Memory B cell (primary cell): ENCODE results near the gene MAPKBP1.

Experiments
- ATAC-seq: fragments of 150-1000 bp; cut with Tn5 transposase; 2 replicates; pipeline ENCODE4 v1.10.0; 2021; ENCODE audit warnings: low read depth, mild to moderate bottlenecking, moderate library complexity
- DNase-seq, 2 donors: peaks; one replicate each; pipeline ENCODE4 v3.0.0; 2022; ENCODE audit warnings: low spot score in 2 of 2
- H3K27ac Mint-ChIP-seq: one replicate; pipeline ENCODE4 v1.8.0; 2022; ENCODE audit warnings: mild to moderate bottlenecking, moderate library complexity, mixed read lengths
- H3K27me3 Mint-ChIP-seq: one replicate; pipeline ENCODE4 v1.8.0; 2022; ENCODE audit warnings: mixed read lengths
- H3K36me3 Mint-ChIP-seq: one replicate; pipeline ENCODE4 v1.8.0; 2022; ENCODE audit warnings: mild to moderate bottlenecking, mixed read lengths
- H3K4me1 Mint-ChIP-seq: one replicate; pipeline ENCODE4 v1.8.0; 2022; ENCODE audit warnings: mixed read lengths
- H3K4me3 Mint-ChIP-seq: one replicate; pipeline ENCODE4 v1.8.0; 2022; ENCODE audit warnings: mild to moderate bottlenecking, moderate library complexity, mixed read lengths
- H3K9me3 Mint-ChIP-seq: one replicate; pipeline ENCODE4 v1.8.0; 2022; ENCODE audit warnings: mixed read lengths

MAPKBP1 gene

DNA sequence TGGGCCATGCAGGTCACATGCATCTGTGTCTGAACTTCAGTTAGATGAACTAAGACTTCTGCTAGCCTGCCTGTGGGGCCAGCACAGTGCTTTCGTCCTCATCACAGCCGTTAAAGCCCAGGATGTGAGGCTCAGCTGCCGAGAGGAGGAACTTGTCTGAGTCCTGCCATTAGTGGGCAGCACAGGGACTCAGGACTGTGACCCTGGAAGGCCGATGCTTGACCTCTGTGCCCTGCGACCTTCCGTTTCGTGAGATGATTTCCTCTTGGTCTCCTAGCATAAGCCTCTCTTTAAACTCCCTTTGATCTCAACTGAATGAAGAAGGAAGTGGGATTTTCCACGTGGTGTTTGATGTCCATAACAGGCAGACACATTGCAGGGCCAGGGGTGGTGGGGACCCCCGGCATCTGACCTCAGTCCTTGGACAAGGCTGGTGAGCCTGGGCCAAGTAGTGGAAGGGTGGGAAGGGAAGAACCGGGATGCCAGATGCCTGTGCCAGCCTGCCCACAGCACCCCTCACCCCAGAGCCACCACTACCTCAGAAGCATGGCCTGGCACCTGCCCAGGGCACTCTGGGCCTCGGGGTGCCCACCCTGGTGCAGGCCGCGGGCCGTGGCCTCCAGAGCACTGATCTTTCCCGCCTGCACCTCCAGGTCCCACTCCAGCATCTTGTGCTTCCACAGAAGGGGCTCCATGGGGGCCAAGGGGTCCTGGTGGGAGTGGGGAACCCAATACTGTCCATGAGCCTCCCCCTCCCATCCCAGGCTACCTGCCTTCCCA, 86.0 kb downstream of the MAPKBP1 start:
- no peak for DNase-seq
- Mint-ChIP-seq H3K27me3 (peaks cover 1% of the 10 kb centered on the region), H3K4me3 (no peak overlapping the region), H3K4me1 (no peaks in the 10 kb centered on the region), H3K36me3 (no peaks in the 10 kb centered on the region), H3K27ac (no peak overlapping the region), H3K9me3 (no peaks in the 10 kb centered on the region)
- ATAC-seq, result no peak

DNA sequence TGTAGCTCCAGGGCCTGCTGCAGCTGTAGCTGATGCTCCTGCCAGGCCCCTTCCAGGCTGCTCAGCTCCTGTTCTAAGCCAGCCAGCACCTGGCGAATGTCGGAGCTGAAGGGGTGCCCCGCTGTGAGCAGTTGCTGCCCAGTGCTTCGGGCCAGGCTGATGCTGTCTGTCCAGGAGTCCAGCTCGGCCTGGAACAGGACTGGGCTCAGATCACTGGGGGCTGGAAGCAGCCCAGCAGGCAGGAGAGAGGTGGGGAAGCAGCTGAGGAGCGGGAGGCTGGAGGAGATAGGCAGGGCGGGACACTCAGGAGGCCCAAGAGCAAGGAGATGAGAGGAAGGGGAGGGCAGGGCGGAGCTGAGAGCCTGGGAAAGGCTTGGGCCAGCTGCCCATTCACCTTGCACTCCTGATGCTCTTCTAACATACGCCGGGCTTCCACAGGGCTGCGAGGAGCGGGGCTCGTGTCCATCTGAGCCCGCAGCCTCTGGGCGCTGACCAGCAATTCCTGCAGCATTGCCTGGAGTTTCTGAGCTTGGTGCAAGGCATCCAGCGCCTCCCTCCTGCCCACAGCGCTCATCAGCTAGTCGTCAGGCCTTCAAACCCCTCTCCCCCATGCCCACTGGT, 87.6 kb downstream of the MAPKBP1 start:
- no peaks in the 10 kb centered on the region for H3K36me3 Mint-ChIP-seq
- H3K4me3 Mint-ChIP-seq, result no peak overlapping the region
- peaks cover 1% of the 10 kb centered on the region for H3K27me3 Mint-ChIP-seq
- DNase-seq (no peak), ATAC-seq (no peak)
- no peak overlapping the region for H3K27ac Mint-ChIP-seq
- H3K4me1 Mint-ChIP-seq, result no peaks in the 10 kb centered on the region
- no peaks in the 10 kb centered on the region for H3K9me3 Mint-ChIP-seq

DNA sequence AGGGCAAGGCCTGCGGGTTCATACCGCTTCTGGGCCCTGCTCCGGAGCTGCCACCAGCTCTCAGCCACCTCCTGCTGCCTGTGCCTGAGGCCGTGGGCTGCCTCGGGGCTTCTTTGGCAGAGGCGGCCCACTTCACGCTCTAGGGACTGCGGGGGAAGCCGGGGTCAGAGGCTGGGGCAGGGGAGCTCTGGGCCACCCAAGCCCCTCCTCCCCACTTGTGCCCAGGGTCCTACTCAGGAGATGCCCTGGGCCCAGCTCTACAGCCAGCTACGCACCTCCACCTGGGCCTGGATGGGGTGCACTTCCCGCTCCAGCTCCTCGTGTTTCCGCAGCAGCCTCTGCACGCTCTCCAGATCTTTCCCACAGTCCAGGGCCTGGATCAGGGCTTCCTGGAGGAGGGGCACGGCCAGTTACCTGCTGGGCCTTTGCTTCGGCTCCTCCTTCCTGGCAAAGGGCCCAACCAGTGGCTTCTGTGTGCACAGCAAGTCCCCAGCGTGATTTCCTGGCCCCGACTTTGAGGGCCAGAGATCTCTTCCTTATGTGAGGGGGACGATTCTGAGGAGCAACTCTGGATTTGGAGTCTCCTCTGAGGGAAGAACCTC, 88.3 kb downstream of the MAPKBP1 start:
- DNase-seq (no peak), ATAC-seq (no peak)
- Mint-ChIP-seq H3K4me1 (no peaks in the 10 kb centered on the region), H3K4me3 (no peak overlapping the region), H3K27me3 (peaks cover 1% of the 10 kb centered on the region), H3K27ac (no peak overlapping the region), H3K36me3 (no peaks in the 10 kb centered on the region), H3K9me3 (no peaks in the 10 kb centered on the region)

DNA sequence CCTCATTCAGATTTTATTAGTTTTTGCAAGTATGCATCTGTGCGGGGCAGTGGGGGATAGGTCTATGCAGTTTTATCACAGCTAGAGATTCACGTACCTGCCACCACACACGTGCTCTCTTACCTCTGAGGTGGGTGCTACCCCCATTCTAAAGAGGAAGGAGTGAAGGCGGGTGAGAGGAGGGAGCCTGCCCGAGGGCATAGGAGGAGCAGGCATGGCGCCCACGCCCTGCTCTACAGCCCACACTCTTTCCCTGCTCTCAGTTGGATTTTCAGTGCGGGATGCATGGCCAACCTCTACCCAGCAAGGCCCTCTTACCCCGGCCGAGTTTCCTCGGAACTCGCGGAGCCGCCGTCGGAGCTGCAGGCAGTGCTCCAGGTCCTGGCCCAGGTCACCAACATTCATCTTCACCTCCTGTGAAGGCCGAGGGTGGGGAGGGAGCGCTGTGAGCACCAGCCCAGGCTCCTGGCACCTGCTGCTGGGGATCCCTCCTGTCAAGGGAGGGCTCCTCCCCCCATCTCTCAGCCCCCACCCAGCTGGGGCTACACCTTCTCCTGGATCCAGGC, 91.3 kb downstream of the MAPKBP1 start:
- H3K4me3 Mint-ChIP-seq, result no peak overlapping the region
- H3K36me3 Mint-ChIP-seq, result no peaks in the 10 kb centered on the region
- DNase-seq (no peak), ATAC-seq (no peak)
- no peaks in the 10 kb centered on the region for H3K4me1 Mint-ChIP-seq
- peaks cover 2% of the 10 kb centered on the region for H3K27me3 Mint-ChIP-seq
- H3K9me3 Mint-ChIP-seq, result no peaks in the 10 kb centered on the region
- H3K27ac Mint-ChIP-seq, result no peak overlapping the region

DNA sequence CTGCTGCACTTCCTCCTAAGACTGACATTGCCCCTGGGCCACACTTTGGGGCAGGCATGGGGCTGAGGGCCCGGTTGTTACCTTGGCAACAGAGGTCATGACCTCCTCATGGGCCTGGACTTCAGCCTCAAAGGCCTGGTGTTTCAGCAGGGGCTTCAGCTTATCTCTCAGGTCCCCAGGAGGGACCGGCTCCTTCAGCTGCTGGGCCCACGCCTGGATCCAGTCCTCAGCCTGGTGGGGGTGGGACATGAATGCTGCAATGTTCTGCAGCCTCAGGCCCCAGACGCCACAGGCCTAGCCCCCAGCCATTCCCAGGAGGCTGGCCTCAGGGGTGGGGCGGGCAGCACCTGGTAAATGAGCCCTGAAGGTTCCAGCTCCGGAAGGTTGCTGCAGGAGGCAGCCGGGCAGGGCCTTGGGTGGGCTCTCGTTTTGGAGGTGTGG, 92.0 kb downstream of the MAPKBP1 start:
- Mint-ChIP-seq H3K4me1 (no peaks in the 10 kb centered on the region), H3K9me3 (no peaks in the 10 kb centered on the region), H3K27ac (no peak overlapping the region), H3K36me3 (no peaks in the 10 kb centered on the region), H3K27me3 (peaks cover 3% of the 10 kb centered on the region), H3K4me3 (no peak overlapping the region)
- no peak for DNase-seq
- no peak for ATAC-seq

GRCh38 chr15:41866872-41867579, 92.7 kb downstream of the MAPKBP1 start:
- peaks cover 3% of the 10 kb centered on the region for H3K27me3 Mint-ChIP-seq
- no peaks in the 10 kb centered on the region for H3K4me1 Mint-ChIP-seq
- DNase-seq, result no peak
- H3K36me3 Mint-ChIP-seq, result no peaks in the 10 kb centered on the region
- H3K4me3 Mint-ChIP-seq, result no peak overlapping the region
- no peak for ATAC-seq
- H3K9me3 Mint-ChIP-seq, result no peaks in the 10 kb centered on the region
- no peak overlapping the region for H3K27ac Mint-ChIP-seq

GRCh38 chr15:41868321-41868720, 94.0 kb downstream of the MAPKBP1 start:
- ATAC-seq (no peak), DNase-seq (no peak)
- H3K27me3 Mint-ChIP-seq, result peaks cover 5% of the 10 kb centered on the region
- H3K9me3 Mint-ChIP-seq, result no peaks in the 10 kb centered on the region
- no peaks in the 10 kb centered on the region for H3K4me1 Mint-ChIP-seq
- no peaks in the 10 kb centered on the region for H3K36me3 Mint-ChIP-seq
- H3K27ac Mint-ChIP-seq, result no peak overlapping the region
- no peak overlapping the region for H3K4me3 Mint-ChIP-seq

GRCh38 chr15:41869770-41870688, 95.7 kb downstream of the MAPKBP1 start:
- Mint-ChIP-seq H3K4me3 (no peak overlapping the region), H3K9me3 (no peaks in the 10 kb centered on the region), H3K36me3 (no peaks in the 10 kb centered on the region), H3K4me1 (no peaks in the 10 kb centered on the region), H3K27me3 (peaks cover 5% of the 10 kb centered on the region), H3K27ac (no peak overlapping the region)
- no peak for ATAC-seq
- no peak for DNase-seq

GRCh38 chr15:41870689-41871081, 96.4 kb downstream of the MAPKBP1 start:
- peaks cover 7% of the 10 kb centered on the region for H3K27me3 Mint-ChIP-seq
- H3K36me3 Mint-ChIP-seq, result no peaks in the 10 kb centered on the region
- DNase-seq, result no peak
- peaks cover 4% of the 10 kb centered on the region for H3K4me1 Mint-ChIP-seq
- H3K9me3 Mint-ChIP-seq, result no peaks in the 10 kb centered on the region
- H3K4me3 Mint-ChIP-seq, result no peak overlapping the region
- no peak overlapping the region for H3K27ac Mint-ChIP-seq
- ATAC-seq, result no peak

GRCh38 chr15:41871175-41871905, 97.1 kb downstream of the MAPKBP1 start:
- Mint-ChIP-seq H3K27ac (no peak overlapping the region), H3K9me3 (no peaks in the 10 kb centered on the region), H3K4me3 (no peak overlapping the region), H3K27me3 (peaks cover 7% of the 10 kb centered on the region), H3K36me3 (no peaks in the 10 kb centered on the region), H3K4me1 (peaks cover 9% of the 10 kb centered on the region)
- DNase-seq (no peak), ATAC-seq (no peak)

DNA sequence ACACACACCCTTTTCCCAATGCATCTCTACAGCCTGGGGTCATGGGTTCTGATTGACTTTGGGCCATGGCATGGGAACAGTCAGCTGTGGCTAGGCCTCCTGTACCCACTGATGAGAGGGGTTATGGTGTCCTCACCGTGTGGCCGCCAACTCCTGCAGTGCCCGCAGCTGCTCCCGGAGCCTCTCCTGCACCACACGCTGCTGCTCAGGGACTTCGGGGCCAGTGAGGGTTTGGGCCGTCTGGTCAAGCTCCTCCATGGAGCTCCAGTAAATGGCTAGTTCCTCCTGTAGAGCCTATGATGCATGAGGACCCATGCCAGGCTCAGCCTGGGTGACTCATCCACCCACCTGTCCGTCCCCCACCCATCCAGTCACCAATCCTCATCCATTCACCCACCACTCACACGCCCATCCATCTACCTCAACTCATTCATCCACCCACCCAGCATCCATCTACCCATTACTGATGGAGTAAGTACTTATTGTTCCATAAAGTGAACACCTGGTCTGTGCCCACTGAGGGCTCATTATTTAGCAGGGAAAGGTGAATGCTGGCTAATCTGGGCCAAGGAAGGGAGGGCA, 98.0 kb downstream of the MAPKBP1 start:
- no peak for ATAC-seq
- Mint-ChIP-seq H3K9me3 (no peaks in the 10 kb centered on the region), H3K4me1 (peaks cover 9% of the 10 kb centered on the region), H3K4me3 (no peak overlapping the region), H3K27me3 (peaks cover 7% of the 10 kb centered on the region), H3K27ac (no peak overlapping the region), H3K36me3 (no peaks in the 10 kb centered on the region)
- DNase-seq, result no peak

GRCh38 chr15:41873711-41874110, 99.4 kb downstream of the MAPKBP1 start:
- DNase-seq, result no peak
- ATAC-seq, result no peak
- no peak overlapping the region for H3K27ac Mint-ChIP-seq
- H3K27me3 Mint-ChIP-seq, result peaks cover 7% of the 10 kb centered on the region
- H3K9me3 Mint-ChIP-seq, result no peaks in the 10 kb centered on the region
- no peaks in the 10 kb centered on the region for H3K36me3 Mint-ChIP-seq
- peaks cover 9% of the 10 kb centered on the region for H3K4me1 Mint-ChIP-seq
- H3K4me3 Mint-ChIP-seq, result no peak overlapping the region
